Measurements from ENCODE around the gene KRTAP4-6.
"Not testable (repeated sequence)": the region's sequence is repeated elsewhere in the genome, so short reads cannot be mapped to it uniquely, and the experiment has no call there.

The KRTAP4-6 gene

DNA sequence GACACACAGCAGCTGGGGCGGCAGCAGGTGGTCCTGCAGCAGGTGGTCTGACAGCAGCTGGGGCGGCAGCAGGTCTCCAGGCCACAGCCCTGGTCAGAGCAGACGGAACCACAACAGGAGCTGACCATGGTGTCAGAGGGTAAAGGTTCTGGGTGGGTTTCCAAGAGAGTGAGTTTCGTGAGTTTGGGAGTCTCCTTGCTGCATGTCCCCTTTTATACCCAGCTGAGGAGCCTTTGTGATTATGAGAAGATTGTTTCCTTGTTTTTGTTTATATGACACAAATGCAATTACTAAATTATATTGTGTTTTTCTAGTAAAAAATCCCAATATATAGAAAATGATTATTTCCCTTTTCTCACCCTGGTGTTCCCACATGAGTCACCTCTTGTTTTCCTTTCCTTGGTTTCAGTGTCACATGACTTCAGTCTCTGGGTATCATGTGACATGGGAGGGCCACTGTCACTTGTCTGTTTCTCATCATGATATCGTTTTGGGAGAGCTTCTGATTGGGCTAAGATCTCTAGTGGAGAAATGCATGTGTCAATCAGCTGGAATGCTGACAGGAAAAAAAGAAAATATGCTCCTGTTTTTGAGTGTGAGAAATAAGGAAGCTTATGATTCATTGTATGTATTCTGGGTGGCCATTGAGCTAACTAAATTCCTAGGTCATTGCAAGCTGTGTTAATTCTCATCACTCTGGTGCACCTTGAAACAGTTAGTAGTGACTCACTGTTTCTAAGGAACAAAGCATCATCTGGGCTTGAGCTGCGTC lies at the start of gene KRTAP4-6:
KRTAP4-6 (minus strand) TSS at position 185 of the 772 bp plus-strand sequence; CDS start at position 128, 57 bp downstream.
- no peak for DNase-seq

DNA sequence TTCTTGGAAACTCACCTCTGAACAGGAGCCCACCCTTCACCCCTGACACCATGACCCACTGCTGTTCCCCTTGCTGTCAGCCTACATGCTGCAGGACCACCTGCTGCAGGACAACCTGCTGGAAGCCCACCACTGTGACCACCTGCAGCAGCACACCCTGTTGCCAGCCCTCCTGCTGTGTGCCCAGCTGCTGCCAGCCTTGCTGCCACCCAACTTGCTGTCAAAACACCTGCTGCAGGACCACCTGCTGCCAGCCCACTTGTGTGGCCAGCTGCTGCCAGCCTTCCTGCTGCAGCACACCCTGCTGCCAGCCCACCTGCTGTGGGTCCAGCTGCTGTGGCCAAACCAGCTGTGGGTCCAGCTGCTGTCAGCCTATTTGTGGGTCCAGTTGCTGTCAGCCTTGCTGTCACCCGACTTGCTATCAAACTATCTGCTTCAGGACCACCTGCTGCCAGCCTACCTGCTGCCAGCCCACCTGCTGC lies 49.5 kb upstream of the KRTAP4-6 start, which contains the start of gene KRTAP9-1:
KRTAP9-1 (plus strand) TSS at position 51 of the 482 bp plus-strand sequence; CDS start at position 51, 0 bp downstream.
- not testable (repeated sequence) for DNase-seq

DNA sequence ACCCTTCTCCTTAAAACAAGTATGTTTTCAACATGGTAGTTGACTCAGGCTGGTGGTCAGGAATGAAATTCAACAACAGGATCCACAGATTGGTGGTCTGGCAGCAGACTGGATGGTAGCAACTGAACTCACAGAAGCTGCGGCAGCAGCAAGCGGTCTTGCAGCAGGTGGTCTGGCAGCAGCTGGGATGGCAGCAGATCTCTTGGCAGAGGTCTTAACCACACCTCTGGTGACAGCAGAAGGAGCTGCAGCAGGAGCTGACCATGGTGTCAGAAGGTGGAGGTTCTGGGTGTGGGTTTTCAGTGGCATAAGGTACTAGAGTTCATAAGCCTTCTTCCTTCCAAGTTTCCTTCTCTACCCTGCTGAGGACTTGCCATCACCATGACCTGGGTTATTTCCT lies 46.5 kb upstream of the KRTAP4-6 start:
- no peak for DNase-seq

DNA sequence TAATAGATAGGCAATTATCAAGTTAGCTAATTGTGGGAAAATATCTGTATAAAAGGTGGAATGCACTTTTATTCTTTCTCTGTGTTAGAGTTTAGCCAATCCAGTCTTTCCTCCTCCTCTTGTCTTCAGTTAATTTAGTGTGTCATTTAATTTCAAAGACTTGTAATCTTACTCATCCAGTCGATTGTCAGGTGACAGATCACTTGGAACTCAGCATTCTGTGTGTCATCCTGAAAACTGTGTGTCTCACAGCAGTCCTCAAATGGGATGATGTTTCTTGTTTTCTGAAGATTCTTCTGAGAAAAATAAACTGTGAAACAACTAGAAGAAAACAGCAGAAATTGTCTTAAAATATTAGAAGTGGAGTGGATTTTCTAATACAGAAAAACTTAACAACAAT lies 44.7 kb upstream of the KRTAP4-6 start:
- DNase-seq = no peak

DNA sequence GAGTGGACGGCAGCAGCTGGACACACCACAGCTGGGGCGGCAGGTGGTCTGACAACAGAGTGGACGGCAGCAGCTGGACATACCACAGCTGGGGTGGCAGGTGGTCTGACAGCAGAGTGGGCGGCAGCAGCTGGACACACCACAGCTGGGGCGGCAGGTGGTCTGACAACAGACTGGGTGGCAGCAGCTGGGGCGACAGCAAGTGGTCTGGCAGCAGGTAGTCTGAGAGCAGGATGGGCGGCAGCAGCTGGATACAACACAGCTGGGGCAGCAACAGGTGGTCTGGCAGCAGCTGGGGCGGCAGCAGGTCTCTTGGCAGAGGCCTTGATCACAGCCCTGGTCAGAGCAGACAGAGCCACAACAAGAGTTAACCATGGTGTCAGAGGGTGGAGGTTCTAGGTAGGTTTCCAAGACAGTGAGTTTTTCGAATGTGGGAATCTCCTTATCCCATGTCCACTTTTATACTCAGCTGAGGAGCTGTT lies 44.2 kb upstream of the KRTAP4-6 start, which contains the start of gene KRTAP4-1:
KRTAP4-1 (minus strand) TSS at position 432 of the 482 bp plus-strand sequence; CDS start at position 375, 57 bp downstream.
- DNase-seq = no peak

DNA sequence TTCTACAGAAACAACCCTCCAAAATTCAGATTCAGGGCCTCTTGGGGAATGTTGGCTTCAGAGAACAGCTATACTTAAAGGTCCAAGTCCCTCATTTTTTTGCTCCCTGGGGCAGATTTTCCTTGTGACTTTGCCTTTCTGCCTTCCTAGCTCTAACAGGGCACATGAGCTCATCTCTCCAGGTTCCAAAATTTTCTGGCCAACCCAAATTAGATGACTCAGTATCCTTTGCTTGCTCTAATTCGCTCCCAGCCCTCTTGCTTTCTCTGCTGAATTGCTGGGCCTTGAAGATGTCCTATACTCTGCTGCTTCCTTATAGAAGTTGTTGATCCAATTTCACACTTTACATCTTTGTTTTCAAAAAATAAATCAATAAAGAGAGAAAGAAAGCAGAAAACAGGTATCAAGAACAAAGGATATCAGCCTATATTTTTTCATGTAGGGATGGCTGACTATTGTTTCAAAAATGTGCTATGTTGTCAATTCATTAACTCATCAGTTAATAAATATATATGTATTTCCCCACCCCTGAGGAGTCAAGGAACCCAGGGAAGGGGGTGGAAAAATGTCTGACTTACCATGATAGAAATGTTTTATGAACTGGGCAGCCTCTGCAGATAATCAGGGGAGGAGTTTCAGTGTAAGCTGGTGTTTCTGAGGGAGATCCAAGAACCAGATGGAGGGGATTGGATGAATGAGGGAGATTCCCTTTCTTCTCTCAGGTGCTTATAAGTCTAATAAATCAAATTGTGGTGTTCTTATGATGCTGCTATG lies 38.7 kb upstream of the KRTAP4-6 start:
- no peak for DNase-seq

DNA sequence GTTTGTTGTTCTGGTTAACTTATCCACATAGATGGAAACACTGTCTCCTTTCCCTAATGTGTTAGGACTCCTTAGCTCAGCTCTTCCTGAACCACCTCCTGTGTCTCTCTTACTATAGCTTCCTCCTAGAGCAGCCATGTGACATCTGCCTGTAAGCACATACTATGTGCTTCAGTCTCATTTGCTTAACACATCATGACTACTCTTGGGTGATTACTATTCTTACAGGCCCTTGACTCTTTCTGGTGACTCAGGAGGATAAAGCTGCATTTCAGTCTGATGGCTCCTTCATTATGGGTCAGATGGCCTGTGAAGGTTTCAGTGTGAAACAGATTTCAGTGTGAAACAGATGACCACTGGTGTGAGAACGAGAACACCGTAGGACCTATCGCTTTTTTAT lies 38.0 kb upstream of the KRTAP4-6 start:
- no peak for DNase-seq

DNA sequence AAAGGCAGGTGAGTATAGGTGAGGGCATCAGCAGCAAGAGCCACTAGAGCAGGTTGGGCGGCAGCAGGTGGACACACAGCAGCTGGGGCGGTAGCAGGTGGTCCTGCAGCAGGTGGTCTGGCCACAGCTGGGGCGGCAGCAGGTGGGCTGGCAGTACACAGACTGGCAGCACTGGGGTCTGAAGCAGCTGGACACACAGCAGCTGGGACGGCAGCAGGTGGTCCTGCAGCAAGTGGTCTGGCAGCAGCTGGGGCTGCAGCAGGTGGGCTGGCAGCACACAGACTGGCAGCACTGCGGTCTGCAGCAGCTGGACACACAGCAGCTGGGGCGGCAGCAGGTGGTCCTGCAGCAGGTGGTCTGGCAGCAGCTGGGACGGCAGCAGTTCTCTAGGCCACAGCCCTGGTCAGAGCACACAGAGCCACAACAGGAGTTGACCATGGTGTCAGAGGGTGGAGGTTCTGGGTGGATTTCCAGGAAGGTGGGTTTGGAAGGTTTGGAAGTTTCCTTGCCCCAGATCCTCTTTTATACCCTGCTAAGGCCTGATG lies 37.5 kb upstream of the KRTAP4-6 start, which contains the start of gene KRTAP4-2:
KRTAP4-2 (minus strand) TSS at position 495 of the 545 bp plus-strand sequence; CDS start at position 438, 57 bp downstream.
- no peak for DNase-seq

DNA sequence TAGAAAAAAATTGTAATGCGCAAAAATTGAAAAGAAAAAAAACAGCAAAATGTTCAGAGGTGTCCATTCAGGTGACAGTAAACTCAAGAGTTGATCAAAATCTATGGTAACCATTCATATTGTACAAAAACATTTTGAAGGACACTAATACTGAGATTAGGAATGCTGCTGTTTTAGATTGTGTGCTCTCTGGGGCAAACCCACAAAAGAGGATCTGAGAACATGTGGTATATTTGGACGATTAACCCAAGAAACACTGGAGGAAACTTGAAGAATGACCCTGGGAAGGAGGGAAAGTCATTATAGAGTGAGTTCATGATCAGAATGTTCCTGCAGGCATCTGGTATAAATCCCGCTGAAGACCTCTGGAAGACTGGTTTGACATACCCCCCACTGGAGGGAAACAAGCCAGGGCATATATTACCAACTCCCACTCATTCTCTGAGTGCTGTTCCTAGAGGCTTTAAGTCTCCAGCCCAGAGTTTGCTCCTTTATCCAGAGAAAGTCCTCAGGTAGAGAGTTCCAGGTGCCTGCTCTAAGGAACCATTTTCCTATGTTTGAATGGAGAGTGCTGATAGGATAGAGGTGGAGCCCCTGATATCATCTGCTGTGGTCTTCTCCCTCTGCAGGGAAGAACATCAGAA lies 36.5 kb upstream of the KRTAP4-6 start:
- no peak for DNase-seq

DNA sequence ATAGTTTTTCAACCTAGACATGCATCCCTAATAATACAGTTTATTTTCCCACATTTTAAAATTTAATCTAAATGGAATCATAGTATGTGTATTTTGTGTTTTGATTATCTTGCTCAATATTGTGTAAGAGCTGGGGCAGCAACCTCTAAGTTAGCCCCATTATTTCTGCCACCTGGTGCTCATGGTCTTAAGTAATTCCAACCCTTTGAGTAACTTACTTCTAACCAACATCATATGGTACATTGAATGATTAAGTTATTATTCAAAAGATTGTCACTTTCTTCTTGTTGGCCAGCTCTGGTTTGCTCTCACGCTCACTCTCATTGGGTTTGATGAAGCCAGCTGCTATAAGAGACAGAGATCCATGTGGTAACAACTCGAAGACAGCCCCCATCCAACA lies 31.5 kb upstream of the KRTAP4-6 start:
- DNase-seq = no peak

DNA sequence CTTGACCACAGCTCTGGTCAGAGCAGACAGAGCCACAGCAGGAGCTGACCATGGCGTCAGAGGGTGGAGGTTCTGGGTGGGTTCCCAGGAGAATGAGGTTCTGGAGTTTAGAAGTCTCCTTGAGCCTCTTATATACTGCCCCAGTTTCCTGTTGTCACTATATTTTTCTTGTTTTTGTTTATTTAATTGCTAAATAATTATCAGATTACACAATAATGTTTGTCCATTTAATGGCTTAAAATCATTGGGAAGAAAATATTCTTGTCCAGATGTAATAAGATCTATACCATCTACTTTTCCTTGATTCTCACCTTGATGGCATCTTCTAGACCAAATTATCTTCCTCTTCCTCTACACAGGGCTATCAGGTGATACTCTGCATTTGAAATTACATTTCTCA lies 27.8 kb upstream of the KRTAP4-6 start, which contains the start of gene KRTAP4-3:
KRTAP4-3 (minus strand) TSS at position 101 of the 400 bp plus-strand sequence; CDS start at position 52, 49 bp downstream.
- no peak for DNase-seq

DNA sequence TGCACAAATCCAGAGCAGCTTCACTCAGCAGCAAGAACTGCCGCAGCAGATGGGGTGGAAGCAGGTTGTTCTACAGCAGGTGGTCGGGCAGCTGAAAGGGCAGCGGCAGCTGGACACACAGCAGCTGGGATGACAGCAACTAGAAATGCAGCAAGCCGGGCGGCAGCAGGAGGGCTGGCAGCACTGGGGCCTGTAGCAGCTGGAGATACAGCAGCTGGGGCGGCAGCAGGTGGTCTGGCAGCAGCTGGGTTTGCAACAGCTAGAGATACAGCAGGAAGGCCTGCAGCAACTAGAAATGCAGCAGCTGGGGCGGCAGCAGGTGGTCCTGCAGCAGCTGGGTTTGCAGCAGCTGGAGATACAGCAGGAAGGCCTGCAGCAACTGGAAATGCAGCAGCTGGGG lies 27.2 kb upstream of the KRTAP4-6 start:
- no peak for DNase-seq

DNA sequence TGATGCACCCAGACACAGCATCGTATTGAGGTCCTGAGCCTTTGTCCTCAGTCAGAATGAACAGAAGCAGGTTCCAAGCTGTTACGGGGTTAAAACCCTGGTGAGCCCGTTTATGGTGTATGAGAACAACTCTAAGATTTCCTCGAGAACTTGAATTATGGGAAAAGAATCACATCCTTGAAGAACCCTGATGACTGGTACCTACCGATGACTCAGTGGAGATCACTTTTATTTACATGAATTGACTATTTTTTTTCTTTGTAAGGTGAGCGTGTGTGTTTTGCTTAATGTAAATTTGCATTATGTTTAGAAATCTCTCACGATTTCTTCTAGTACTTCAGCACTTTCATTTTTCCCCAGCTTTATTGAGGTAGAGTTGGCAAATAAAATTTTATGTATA lies 23.5 kb upstream of the KRTAP4-6 start:
- DNase-seq = no peak

DNA sequence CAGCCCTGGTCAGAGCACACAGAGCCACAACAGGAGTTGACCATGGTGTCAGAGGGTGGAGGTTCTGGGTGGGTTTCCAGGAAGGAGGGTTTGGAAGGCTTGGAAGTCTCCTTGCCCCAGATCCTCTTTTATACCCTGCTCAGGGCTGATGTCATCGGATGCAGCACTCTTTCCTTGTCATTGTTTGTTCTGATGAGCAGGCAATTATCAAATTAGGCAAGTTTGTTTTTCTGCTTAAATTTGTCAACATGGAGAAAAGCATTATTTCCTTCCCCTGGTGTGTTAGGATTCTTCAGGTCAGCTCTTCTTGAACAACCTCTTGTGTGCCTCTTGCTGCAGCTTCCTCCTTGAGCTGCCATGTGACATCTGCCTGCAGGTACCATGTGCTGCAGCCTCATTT lies 20.3 kb upstream of the KRTAP4-6 start, which contains the start of gene KRTAP4-4:
KRTAP4-4 (minus strand) TSS at position 101 of the 400 bp plus-strand sequence; CDS start at position 44, 57 bp downstream.
- DNase-seq = no peak

DNA sequence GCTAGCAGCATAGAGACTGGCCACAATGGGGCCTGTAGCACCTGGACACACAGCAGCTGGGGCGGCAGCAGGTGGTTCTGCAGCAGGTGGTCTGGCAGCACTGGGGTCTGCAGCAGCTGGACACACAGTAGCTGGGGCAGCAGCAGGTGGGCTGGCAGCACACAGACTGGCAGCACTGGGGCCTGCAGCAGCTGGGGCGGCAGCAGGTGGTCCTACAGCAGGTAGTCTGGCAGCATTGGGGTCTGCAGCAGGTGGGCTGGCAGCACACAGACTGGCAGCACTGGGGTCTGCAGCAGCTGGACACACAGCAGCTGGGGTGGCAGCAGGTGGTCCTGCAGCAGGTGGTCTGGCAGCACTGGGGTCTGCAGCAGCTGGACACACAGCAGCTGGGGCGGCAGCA lies 19.8 kb upstream of the KRTAP4-6 start:
- DNase-seq = not testable (repeated sequence)

DNA sequence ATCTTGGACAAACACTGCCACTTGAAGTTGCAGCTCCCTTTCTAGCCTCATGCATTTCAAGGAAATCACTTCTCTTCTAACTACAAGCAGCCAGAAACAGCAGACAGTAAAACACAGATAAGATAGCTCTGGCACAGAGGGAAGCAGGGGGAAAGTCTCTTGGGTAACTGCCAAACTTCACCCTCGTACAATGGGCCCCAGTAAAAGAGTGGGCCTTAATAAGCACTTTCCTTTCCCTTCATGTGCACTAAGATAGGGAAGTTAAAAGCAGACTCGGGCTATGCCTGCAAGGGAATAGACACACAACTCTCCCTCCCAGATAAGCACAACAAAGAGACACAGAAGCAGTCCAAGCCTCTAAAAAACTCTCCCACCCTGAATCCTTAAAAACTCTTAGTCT lies 13.5 kb upstream of the KRTAP4-6 start:
- no peak for DNase-seq

DNA sequence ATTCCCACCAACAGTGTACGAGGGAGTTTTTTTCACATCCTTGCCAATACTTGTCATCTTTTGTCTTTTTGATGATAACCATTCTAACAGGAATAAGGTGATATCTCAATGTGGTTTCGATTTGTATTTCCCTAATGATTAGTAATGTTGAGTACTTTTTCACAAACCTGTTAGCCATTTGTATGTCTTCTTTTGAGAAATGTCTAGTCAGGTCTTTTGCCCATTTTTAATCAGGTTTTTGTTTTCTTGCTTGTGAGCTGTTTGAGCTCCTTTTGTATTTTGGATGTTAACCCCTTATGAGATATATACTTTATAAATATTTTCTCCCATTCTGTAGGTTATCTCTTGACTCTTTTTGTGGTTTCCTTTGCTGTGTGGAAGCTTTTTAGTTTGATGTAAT lies 11.2 kb upstream of the KRTAP4-6 start:
- no peak for DNase-seq

DNA sequence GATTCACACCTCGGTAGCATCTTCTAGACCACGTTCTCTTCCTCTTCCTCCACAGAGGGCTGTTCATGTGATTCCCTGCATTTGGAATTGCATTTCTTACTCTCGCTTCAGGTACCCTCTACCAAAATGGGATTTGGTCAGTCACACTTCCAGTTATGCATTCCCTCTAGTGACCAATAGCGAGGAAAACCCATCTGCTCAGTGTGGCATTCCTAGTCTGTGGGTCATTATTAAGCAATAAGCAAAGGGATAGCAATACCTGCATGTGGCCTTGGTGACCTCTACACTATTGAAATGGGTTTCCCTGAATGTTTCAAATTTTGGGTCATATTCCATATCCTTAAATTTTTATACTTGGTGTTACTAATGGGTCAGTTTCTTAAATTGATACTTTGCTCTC lies 9.7 kb upstream of the KRTAP4-6 start:
- no peak for DNase-seq

DNA sequence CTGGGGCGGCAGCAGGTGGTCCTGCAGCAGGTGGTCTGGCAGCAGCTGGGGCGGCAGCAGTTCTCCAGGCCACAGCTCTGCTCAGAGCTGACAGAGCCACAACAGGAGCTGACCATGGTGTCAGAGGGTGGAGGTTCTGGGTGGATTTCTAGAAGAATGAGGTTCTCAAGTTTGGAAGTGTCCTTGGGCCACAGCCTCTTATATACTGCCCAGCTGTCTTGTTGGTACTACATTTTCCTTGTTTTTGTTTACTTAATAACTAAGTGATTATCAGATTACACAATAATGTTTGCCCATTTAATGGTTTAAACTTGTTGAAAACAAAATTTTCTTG lies 9.3 kb upstream of the KRTAP4-6 start, which contains the start of gene KRTAP4-5:
KRTAP4-5 (minus strand) TSS at position 174 of the 334 bp plus-strand sequence; CDS start at position 116, 58 bp downstream.
- no peak for DNase-seq

DNA sequence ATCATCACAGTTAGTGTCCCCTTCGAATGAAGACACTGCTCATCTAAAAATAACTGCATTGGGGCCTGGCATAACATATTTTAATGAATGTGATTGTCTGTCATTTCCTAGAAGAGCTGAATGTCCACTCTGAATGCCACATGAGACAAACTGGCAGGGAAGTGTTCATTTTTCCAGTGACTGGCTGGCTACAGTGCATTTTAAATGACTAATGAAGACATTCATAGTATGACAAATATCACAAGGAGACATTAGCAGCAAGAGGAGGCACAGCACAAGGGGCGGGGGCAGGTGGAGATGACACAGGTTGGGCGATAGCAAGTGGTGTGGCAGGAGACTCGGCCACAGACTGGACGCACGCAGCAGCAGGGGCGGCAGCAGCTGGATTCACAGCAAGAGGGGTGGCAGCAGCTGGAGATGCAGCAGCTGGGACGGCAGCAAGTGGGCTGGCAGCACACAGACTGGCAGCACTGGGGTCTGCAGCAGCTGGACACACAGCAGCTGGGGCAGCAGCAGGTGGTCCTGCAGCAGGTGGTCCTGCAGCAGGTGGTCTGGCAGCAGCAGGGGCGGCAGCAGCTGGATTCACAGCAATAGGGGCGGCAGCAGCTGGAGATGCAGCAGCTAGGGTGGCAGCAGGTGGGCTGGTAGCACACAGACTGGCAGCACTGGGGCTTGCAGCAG lies 8.8 kb upstream of the KRTAP4-6 start:
- DNase-seq = not testable (repeated sequence)

DNA sequence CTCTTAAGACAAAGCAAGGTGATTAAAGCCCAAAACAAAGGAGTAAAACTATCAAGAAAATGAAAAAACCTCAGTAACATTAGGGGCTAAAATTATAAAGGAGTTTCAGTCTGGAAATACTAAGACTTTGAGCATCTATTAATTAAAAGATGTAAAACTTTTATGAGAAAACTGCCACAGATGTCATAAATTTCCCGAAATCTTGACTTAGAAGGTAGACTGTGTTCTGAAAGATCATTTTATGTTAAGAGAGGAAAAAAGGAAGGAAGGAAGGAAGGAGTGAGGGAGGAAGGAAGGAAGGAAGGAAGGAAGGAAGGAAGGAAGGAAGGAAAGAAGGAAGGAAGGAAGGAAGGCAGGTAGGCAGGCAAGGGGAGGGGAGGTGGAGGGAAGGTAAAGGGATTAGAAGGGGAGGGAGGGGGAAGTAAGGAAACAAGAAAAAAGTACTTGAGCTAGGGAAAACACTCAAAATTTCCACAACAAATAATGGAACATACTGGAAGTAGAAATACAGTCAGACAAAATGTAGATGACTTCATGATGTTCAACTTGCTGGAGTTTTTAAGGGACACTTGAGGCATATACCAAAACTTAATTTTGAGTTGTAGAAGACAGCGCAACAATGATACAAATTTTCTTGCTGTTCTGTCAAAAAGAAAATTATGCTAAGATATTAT lies 7.3 kb upstream of the KRTAP4-6 start:
- no peak for DNase-seq

Measured in activated naive CD4-positive, alpha-beta T cell treated with anti-CD3 and anti-CD28 coated beads, Interleukin-2, amount 50 U/mL, for 16 hours (primary cell).